SIG-M5 treated with dmso at 0.1 percent for 504 hours (cell line): ENCODE results near the gene OR4E1.
"Not testable (repeated sequence)": the region's sequence is repeated elsewhere in the genome, so short reads cannot be mapped to it uniquely, and the experiment has no call there.

ENCODE experiments used
- DNase-seq: peaks from one replicate; lab custom pipeline; 2025; ENCODE audit not compliant: unreplicated experiment; lab: John Stamatoyannopoulos, UW

Gene OR4E1, protein sequence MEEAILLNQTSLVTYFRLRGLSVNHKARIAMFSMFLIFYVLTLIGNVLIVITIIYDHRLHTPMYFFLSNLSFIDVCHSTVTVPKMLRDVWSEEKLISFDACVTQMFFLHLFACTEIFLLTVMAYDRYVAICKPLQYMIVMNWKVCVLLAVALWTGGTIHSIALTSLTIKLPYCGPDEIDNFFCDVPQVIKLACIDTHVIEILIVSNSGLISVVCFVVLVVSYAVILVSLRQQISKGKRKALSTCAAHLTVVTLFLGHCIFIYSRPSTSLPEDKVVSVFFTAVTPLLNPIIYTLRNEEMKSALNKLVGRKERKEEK

DNA sequence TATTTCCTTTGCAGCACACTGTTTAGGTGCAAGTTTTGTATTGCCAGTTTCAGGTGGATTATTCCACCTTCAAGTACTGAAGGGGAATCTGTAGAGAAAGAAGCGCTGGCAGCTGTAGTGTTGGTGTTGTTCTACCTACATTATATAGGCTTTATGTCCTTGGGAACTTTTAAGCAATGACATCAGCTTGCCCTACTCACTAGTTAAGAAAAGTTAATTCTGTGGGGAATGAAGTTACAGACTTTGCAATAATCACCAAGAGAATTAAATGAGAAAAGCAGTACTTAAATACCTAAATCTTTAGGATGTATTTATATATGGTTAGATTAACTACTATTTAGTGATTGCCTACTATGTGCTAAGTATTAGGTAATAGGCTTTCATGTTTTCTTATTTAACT, at the start of gene OR4E1:
TSS of gene OR4E1 (minus strand) at position 101 of the 400 bp plus-strand sequence. CDS start 2,883 bp downstream, outside the sequence.
- no peak for DNase-seq

DNA sequence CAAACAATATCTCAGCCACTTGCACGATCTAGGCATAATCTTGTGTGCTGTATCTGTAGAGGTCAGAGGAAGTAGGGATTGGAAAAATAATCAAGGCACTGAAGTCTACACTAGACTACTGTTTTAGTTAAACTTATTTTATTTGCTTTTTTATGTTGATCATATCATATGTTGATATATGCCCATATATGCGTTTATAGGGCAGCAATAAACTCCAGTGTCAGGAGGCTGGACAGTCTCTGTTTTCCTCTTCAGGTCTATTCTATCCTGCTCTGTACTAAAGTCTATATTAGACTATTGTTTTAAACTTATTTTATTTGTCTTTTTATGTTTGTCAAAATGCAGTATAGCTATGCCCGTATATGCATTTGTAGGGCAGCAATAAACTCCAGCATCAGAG, 47.9 kb upstream of the OR4E1 start:
- DNase-seq: no peak

DNA sequence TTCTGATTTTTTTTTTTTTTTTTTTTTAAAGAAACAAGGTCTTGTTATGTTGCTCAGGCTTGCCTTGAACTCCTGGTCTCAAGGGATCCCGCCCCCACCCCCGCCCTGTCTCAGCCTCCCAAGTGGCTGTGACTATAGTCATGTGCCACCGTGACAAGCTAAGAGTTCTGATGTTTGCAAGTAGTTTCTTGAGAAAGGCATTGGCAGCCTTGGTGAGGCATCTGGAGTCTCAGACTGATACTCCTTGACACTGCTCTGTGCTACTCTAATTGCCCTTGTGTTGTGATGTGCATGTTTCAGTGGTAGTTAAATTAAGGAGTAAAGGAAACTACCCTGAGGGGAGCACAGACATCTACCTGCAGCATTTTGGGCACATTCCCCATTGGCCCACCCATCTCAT, 46.2 kb upstream of the OR4E1 start:
- no peak for DNase-seq

DNA sequence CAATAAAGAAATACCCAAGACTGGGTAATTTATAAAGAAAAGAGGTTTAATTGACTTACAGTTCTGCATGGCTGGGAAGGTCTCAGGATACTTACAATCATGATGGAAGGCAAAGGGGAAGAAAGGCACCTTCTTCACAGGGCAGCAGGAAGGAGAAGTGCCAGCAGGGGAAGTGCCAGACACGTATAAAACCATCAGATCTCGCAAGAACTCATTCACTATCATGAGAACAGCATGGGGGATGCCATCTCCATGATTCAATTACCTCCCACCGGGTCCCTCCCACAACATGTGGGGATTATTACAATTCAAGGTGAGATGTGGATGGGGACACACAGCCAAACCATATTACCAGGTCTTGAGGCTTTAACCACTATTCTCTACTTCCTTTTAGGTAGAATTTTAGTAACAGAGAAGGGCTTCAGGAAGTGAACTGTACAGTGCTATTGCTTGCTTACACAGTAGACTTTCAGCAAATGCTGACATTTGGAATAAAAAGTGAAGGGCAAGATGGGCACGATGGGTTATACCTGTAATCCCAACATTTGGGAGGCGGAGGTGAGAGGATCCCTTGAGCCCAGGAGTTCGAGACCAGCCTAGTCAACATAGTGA, 40.8 kb upstream of the OR4E1 start:
- DNase-seq: no peak

DNA sequence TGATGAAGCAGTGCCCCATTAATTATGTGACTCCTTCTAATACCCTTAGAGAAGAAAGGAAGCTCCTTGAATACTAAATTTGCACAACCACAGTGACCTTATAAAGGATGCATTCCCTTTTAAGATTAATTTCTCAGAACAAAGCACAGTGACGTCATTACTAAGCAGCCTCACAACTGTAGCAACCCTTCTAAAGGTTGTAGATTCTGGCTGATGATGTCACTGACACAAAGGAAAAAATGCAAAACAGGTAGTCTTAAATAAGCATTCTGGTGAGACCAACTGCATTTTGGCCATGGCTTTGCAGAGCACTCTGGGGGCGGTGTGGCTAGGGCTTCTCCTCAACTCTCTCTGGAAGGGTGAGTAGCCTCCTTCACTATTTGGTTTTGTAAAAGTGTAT, 38.4 kb upstream of the OR4E1 start:
- no peak for DNase-seq

DNA sequence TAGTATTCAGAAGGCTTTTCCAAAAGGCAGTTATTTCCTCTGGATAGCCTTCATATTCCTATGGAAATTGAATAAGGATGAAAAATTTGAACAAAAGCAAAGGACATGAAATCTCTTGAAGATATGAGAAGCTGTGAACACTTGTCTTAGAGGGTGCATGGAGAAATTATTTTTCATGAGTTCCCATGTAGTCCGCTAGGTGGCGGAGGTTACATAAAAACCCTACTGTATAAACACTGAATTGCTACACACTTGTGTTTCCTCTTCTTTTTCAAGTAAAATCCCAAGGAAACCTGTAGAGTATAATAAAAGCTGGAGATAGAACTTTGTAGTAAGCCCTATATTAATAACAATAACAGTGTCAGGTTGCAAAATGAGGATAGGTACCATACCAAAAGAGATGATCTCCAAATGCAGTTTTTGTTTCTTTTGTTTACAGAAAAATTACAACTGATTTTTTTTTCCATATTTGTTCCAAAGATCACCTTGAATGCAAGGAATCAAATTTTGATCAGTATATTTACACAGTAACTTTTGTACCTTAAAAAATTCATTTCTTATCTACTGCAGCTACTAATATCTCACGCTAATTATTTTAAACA, 37.8 kb upstream of the OR4E1 start:
- peak; percentile 47 for DNase-seq

DNA sequence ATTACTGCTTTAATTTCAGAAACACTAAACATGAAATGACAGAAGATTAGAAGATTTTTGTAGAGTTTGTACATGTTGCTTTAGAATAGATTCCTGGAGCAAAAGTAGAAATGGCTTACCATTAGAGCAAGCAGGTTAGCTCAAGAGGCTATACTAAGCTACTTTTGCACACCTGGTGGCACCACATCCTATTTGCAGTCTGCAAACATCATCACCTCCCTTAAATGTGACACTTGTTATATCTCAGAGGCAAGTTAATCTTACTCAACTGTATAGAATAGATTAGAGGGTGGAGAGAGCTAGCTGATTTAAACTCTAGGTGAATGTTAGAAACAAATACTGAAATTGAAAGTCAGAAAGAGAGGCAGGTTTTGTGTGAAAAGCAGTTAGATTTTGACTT, 30.7 kb upstream of the OR4E1 start:
- DNase-seq: no peak

DNA sequence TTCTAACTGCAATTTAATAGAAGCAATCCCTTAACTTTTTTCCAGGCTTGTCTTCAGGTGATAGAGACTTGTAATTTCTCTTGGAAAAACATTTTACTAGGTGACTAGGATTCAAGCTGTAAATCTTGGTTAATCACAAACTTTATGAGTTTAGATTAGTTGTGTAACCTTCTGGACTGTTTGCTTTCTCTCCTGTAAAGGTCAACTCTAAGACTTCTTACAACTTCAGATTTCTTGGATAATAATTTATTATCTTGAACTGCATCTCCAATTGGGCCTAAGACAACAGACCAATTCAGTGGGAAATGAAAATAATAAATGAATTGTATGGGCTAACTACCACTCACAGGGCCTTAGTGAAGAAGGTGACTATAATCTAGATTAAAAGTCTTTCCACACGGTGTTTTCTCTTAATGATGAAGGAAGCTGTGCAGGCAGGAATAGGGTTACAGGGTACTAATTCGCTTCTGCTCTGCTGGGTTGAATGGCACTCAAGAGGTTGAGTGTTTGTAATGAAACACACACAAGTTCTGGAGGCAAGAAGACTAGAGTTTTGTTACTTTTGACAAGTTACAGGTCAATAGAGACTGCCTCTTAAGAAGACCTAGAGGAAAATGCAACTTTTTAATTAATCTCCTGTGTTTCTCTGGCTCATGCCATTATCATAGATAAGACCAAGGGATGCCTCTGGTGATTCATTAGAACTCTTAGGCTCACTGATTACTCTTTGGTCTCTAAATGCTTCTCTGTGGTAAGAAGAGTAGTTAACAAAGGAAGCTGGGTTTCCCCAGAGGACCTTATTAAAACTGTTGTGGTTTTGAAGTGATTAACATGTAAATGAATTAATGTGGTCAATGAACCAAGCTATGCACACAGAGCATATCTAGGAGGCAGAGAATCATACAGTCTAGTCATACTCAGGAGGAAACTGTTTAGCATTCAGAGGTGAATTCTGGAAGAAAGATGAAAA, 30.0 kb upstream of the OR4E1 start:
- no peak for DNase-seq

DNA sequence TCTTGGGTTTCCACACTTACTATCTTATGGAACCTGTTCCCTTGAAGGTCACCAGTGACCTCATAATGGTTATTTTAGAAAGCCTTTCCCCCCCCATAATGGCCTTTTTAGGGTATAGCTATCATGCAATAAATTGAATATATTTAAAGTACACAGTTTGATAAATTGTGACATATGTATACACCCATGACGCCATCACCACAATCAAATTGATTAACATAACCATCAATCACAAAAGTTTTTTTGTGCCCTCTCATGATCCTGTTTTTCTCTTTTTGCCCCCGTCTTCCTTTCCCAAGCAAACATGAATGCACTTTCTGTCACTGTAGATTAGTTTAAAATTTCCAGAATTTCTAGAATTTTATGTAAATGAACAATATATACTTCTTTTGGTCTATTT, 28.7 kb upstream of the OR4E1 start:
- DNase-seq: no peak

DNA sequence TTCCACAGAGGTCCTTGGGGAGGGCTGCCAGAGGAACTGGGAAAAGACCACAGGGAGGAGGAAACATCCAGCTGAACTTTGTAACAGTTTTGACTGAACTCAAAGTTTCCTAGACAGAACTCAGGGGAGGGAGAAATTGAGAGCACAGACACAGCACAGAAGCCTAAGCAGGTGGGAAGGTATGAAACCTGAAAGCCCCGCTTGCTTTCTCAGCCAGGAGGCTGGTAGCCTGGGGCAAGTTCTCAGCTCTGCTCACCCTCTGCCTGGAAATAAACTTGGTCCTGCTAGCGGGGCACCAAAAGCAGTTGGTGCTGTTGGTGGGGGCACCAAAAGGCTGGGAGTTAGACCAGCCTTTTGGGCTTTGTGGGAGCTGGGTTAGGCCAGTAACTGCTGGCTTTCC, 25.9 kb upstream of the OR4E1 start:
- no peak for DNase-seq

DNA sequence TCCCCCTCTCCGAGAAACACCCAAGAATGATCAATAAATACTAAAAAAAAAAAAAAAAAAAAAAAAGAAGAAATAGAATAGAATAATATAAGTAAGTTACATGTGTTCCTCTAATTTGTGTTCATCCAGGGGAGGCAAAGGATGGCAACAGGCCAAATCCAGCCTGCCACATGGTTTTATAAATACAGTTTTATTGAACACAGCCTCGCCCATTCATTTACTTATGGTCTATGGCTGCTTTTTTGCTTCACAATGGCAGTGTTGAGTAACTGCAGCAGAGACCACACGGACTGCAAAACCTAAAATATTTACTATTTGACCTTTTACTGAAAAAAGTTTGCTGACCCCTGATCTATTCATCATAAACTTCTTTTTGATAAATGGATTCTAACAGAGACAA, 24.9 kb upstream of the OR4E1 start:
- not testable (repeated sequence) for DNase-seq

DNA sequence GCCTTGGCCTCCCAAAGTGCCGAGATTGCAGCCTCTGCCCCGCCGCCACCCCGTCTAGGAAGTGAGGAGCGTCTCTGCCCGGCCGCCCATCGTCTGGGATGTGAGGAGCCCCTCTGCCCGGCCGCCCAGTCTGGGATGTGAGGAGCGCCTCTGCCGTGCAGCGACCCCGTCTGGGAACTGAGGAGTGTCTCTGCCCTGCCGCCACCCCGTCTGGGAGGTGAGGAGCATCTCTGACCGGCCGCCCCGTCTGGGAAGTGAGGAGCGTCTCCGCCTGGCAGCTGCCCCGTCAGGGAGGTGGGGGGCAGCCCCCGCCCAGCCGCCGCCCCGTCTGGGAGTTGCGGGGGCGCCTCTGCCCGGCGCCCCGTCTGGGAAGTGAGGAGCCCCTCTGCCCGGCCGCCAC, 24.0 kb upstream of the OR4E1 start:
- not testable (repeated sequence) for DNase-seq

DNA sequence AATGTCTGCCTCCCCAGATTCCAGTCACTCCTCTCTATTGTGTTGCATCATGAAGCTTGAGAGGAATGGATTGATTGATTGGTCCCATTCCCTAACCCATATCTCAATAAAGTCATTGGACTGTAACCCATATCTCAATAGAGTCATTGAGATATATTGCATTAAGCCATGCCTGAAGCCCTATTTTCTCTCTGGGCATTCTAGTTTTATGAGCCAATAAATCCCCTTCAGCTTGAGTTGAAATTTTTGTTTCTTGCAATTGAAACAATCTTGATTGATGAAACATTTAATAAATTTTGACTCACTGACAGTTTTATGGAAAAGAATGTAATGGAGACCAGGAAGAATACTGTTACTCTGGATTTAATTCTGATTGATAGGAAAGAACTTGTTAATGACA, 20.8 kb upstream of the OR4E1 start:
- no peak for DNase-seq

DNA sequence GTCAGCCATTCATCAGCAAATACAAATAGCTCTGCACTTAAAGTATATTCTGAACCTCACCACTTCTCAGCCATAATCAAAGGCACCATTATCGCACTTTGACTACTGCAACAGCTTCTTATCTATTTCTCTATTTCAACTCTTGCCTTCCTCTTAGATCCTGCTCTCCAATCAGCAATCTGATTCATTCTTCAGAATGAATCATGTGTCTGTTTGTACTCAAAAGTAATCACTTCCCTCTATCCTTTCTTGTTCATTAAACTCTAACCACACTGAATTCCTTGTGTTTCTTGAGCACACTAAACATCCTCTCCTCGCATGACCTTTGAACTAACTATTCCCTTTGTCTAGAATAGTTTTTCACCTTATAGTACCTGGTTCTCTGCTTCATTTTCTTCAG, 12.8 kb upstream of the OR4E1 start:
- DNase-seq: no peak

DNA sequence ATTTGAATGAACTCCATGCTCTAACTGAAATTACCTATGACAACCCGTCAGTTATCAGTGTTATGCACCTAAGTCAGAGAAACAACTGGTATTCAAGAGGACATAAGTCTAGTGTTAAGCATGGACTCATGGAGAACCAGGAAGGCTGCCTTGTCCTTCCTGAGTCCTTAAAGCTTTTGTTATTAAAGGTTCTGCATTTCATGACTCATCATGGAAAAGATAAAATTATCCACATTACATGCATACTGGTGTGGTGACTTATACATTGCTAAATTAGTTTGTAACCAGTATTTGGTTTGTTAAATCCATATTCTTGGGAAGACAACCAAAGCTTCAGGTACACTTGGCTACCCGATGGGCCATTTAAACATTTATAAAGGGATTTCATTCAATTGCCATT, 6.5 kb upstream of the OR4E1 start:
- no peak for DNase-seq

DNA sequence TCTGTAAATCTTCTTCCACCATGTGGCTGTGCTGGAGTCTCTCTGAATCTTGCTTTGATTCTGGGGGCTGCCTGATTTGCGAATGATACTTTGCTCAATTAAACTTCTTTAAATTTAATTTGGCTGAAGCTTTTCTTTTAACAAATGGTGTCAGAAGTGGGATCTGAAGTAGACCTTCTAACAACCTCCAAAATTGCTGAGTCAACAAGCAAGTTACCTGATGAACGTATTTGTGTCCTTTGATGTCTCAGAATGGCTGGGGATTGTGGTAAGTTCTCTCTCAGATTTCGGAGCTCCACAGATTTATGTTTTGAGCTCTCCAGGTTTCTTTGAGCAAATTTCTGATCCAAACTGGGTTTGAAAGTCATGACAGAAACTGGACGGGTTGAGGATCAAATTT, 1.9 kb upstream of the OR4E1 start:
- DNase-seq: no peak

DNA sequence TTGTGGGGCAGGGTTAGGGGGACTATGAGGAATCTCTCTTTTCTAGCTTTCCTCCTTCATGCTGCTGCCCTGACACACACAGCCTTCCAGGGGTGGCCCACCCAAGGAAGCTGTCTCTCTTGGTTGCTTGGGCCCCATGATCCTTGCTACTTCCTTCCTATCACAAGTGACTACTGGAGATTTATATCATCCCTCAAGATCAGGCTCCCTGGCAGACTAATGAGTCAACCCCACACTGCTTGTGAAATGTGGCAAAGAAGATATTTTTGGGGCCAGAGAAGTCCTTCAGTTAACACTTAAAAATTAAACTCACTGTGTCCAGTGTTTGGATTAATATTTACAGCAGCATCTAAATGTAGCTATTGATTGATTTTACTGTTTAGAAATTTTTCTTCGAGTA, 1.5 kb downstream of the OR4E1 start:
- no peak for DNase-seq

DNA sequence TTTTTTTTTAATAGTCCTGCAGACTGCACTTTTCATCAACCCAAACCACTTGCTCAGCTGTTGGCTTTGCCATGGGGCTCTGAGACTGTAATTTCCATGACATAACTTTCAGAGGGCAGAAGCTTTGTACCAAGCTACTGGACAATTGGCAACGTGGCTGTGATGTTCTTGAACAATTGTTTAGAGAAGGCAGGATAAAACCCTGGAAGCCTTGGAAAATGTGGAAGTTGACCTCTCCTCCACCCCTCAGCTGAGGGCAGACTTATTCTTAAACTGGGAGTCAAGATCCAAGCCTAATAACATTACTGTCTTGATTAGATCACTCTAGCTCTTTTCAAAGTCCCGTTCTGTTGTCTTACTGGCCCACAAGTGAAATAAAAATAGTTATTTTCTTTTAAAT, 2.2 kb downstream of the OR4E1 start:
- DNase-seq: no peak

DNA sequence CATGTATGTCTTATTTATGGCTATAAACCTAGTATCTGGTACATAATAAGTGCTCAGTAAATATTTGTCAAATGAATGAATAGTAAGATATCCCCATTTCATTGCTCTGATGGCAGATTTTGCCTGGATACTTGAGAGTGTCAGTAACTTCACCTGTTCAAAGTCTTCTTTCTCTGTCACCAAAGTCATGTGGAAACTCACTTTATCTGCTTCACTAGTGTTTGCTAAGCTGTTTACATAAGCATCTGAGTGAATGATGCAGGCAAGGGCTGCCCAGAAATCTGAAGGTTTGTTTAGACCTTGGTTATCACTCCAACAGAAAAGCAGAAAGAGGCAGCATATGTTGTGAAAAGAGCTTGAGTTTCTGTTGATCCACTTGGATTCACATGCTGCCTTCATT, 4.3 kb downstream of the OR4E1 start:
- no peak for DNase-seq

DNA sequence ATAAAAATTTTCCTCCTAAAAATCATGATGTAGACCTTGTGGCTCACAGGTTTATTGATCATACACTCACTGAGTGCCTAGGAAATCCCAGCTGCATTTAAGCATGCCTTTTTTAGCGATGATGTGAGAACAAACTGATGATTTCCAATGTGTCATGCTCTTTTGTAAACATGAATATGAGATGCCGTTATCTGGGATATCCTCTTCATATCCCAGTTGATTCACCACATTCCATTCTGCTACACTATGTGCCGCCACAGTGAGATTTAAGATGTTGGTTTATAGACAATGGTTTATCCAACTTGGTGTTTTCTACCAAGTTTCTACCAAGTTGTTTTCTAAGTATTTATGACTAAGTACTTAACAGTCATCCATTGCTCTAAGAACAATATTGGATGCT, 5.2 kb downstream of the OR4E1 start:
- no peak for DNase-seq

DNA sequence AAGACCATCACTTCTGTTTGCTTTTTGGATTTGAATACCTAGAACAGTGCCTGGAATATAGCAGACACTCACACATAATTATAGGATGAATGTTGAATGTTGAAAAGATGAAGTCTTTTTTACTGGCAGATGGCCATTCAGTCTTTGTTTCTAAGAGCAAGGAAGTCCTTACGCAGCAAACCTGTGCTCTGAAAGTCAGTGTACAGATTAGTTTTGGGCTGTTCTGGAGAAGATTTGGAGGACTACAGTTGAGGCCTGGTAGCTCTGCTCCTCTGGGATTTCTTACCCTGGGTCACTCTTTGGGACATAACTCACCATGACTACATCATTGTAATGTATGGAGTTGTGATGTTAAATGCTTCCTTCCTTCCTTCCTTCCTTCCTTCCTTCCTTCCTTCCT, 16.6 kb downstream of the OR4E1 start:
- no peak for DNase-seq
